G401 (cell line): ENCODE data around the gene PLAGL2. TPM values are rescaled to one million over a fixed set of nuclear protein-coding genes. Genes with fewer than 3 reads are reported as not detected.
"Not testable (repeated sequence)": the region's sequence is repeated elsewhere in the genome, so short reads cannot be mapped to it uniquely, and the experiment has no call there.

Experiments
- DNase-seq: peaks from one replicate; pipeline ENCODE4 v3.0.0-alpha.2; 2015; ENCODE audit warnings: low spot score
- in situ Hi-C: cut with HindIII; loops from 2 replicates; pipeline ENCODE4 v1.10.0; 2016; ENCODE audit warnings: low sequenced_read_pairs, mixed read lengths
- total RNA-seq: library from RNA; depleted of rRNA; stranded (reverse); fragments of >200 nt; shearing (Covaris generic); gene quantifications from 2 replicates; pipeline ENCODE4 v1.2.3, GENCODE V29; 2014; rRNA removed

The PLAGL2 gene, protein sequence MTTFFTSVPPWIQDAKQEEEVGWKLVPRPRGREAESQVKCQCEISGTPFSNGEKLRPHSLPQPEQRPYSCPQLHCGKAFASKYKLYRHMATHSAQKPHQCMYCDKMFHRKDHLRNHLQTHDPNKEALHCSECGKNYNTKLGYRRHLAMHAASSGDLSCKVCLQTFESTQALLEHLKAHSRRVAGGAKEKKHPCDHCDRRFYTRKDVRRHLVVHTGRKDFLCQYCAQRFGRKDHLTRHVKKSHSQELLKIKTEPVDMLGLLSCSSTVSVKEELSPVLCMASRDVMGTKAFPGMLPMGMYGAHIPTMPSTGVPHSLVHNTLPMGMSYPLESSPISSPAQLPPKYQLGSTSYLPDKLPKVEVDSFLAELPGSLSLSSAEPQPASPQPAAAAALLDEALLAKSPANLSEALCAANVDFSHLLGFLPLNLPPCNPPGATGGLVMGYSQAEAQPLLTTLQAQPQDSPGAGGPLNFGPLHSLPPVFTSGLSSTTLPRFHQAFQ
- 1.3 and 3.6 TPM in 2 replicates for total RNA-seq

- in situ Hi-C loops: no loop called here
- DNase-seq: peak; percentile 85
Measured at GRCh38 chr20:32207626-32208498, at the start of gene PLAGL2, which contains the start of gene POFUT1. Gene PLAGL2 (minus strand): TSS chr20:32207743. CDS start chr20:32202178, 5,565 bp downstream. Gene POFUT1 (plus strand): TSS chr20:32207880. CDS start chr20:32207942, 62 bp downstream.

DNA sequence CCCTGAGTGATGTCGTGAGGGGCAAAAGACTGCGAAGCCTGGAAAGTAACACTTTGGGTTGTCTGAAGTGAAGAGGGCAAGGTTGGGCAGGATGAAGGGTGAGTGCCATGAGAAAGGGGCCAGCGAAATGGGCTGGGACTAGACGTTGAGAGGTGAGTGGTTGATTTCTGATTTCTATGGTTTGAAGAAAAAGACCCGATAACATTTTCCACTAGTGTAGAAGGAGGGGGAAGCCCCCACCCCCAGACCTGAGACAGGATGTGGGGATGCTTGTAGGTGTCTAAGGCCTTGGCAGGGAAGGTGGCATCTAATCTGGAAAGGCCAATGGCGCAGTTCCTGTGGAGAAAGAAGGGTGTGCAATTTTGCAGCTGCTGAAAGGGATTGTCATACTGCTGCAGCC lies 44.6 kb upstream of the PLAGL2 start:
- DNase-seq: no peak
- in situ Hi-C loops: no loop called here

DNA sequence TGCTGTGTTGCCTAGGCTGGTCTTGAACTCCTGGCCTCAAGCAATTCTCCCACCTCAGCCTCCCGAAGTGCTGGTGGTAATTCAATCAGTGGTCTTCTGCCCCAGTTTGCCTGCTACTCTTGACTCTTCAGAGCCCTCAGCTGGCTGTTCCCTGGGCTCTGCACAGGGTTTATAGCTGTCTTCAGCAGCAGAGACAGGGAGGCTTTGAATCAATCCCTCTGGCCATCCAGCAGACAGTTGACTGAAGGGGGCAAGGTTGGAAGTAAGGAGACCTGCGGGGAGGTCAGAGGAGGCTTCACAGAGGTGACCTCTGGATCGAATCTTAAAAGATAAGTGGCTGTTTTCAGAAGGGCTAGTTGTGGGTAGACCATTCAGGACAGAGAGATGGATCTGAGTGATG lies 43.9 kb upstream of the PLAGL2 start:
- in situ Hi-C loops: no loop called here
- DNase-seq: no peak

- in situ Hi-C loops: no loop called here
Measured at GRCh38 chr20:32249030-32249738, 41.6 kb upstream of the PLAGL2 start.

GRCh38 chr20:32248043-32248442 lies 40.5 kb upstream of the PLAGL2 start:
- in situ Hi-C loops: no loop called here
- no peak for DNase-seq

More at GRCh38 chr20:32249030-32249738, 41.6 kb upstream of the PLAGL2 start:
- no peak for DNase-seq

DNA sequence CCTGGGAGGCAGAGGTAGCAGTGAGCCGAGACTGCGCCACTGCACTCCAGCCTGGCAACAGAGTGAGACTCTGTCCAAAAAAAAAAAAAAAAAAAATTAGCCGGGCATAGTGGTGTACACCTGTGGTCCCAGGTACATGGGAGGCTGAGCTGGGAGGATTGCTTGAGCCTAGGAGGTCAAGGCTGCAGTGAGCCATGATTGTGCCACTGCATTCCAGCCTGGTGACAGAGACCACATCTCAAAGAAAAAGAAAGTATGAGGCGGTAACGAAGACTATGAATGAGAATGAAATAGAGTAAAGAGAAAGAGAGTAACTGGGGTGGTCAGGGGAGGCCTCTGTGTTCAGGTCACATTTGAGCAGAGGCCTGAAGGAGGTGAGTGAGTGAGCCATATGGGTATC lies 38.7 kb upstream of the PLAGL2 start:
- DNase-seq, in situ Hi-C loops: not testable (repeated sequence)

DNA sequence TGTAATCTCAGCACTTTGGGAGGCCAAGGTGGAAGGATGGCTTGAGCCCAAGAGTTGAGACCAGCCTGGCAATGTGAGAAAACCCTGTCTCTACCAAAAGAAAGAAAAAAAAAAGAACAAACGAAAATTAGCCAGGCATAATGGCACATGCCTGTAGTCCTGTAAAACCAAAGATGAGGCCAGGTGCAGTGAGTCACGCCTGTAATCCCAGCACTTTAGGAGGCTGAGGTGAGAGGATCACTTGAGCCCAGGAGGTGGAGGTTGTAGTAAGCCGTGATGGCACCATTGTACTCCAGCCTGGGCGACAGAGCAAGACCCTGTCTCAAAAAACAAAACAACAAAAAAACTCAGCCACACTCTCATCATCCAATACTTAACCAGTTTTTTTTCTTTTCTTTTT lies 37.4 kb upstream of the PLAGL2 start:
- in situ Hi-C loops: no loop called here

DNA sequence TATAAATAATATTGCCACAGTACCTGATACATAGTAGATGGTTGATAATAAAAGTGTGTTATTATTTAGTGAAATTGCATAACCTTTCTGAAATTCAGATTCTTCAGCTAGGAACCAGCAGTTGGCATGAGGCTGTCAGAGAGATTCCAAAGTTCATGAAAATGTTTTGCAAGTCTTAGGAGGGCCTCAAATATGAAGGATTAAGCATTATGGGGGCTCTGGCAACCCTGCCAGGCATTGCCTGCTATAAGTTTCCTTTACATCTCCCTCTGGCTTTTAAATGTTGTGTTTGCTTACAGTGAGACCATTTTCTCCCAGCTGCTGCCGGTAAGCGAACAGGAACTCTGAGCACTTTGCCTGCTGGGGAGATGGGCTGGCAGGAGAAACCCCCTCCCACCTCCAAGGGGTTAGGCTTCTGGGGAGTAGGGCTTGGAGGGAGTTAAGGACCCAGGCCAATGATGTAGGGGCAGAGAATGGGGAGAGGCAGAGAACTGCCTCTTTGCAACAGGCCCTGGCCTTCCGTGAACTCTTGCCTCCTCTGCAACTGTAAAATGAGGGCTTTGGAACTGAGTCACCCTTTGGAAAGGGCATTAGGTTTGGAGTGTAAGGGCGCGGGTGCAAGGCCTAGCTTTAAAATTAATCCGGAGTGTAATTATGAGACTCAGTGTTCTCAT lies 36.7 kb upstream of the PLAGL2 start:
- in situ Hi-C loops: no loop called here
- DNase-seq: no peak

More for the DNA sequence above, 37.4 kb upstream of the PLAGL2 start:
- DNase-seq: no peak

GRCh38 chr20:32241807-32242206 lies 34.3 kb upstream of the PLAGL2 start:
- in situ Hi-C loops: no loop called here
- DNase-seq: no peak

GRCh38 chr20:32240205-32240604 lies 32.7 kb upstream of the PLAGL2 start:
- DNase-seq: no peak
- in situ Hi-C loops: no loop called here

DNA sequence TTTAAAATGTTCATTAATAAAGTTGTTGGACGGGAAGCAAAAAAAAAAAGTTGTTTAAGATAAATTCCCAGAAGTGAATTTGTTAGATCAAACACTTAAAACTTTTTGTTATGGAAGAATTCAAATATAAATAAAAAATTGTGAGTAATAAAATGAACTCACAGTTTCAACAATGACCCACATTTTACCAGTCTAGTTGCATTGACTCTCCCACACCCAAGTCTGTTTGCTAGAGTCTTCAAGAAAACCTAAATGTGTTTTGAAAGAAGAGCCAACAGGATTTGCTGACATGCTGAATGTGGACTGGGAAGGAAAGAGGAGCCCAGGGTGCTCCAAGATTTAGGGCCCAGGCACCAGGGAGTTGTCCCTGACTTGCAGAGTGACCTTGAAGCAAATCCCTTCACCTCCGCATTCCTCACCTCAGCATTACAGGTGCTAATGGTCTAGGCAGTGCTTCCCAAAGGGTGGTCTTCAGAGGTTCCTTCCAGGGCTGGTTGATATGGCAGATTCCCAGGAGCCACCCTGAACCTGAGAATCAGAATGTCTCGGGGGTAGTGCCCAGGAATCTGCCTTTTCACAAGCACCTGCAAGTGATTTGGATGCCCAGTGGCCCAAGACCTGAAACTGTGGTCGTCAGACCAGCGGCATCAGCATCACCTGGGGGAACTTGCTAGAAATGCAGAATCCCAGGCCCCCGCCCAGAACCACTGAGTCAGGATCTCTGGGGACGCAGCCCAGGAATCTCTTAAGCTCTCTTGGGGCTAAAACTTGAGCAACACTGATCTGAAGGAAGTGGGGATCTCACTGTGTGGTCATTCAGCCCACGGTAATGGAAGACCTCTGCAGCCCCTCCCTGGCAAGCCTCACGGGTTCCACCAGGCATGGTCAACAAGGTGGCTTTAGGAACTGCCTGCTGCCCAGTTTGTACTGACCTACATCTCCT lies 31.2 kb upstream of the PLAGL2 start:
- in situ Hi-C loops: no loop called here
- no peak for DNase-seq

DNA sequence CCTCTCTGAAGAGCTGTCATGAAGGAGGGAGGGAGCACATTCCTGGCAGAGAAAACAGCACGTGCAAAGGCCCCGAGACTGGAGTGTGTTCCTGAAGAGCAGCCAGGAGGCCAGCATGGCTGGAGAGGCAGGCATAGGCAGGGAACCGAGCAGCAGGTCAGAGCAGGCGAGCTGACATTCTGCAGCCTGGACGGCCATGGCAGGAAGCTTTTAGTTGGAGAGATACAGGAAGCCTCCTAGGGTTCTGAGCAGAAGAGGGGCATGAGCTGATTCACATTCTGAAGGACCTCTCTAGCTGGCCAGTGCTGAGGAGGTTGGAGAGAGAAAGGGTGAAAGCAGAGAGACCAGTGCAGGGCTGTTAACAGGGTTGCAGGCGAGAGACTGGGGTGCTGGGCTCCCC lies 29.9 kb upstream of the PLAGL2 start:
- in situ Hi-C loops: no loop called here
- no peak for DNase-seq

DNA sequence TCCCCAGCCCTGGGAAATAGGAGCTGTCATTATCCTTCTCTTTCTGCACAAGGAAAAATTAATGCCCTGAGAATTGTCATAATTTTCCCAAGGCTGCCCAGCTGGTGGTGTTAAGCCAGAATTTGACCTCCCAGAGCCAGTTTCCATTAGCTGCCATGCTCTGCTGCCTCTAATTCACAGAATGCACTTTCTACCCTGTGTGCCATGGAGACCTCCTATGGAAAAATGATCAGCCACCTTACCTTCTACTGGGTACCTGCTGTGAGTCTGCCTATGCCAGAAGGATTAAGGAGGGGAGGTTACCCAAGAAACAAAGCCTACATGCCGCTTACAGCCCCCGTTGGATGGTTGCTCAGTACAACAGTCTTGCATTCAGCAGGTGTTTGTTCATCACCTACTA lies 29.3 kb upstream of the PLAGL2 start:
- no peak for DNase-seq
- in situ Hi-C loops: no loop called here

- DNase-seq: no peak
- in situ Hi-C loops: no loop called here
Measured at GRCh38 chr20:32236048-32236533, 28.5 kb upstream of the PLAGL2 start.

DNA sequence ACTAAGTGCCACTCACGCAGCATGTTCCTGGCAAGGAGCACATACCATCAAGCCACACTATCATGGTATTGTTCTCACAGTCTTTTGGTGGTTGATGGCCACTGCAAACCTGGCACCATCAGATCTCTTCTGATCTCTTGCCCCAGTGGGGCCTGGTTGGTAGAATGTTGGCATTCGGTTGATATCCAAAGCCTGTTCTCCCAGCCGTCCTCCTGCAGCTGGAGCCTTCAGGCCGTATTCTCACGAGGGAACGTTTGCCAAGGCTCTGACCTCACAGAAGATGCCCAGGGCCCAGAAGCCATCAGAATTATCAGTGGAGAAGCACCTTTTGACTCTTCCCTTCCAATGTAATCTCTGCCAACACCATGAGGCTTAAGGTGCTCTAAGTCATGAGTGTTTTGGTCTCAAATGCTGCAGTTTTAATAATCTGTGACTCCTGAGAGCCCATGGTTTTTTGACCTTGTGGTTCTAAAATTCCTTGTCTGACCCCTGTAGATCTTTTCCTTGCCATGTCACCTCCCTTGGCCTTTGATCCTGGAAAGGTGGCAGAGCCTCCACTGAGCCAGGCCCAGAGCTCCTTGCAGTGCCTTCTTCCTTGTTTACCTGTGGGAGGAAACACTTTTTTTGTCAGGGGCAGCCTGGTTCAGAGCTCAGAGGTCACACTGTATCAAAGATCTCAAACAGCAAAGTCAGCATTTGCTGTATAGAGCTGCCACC lies 27.9 kb upstream of the PLAGL2 start:
- in situ Hi-C loops: no loop called here
- no peak for DNase-seq

DNA sequence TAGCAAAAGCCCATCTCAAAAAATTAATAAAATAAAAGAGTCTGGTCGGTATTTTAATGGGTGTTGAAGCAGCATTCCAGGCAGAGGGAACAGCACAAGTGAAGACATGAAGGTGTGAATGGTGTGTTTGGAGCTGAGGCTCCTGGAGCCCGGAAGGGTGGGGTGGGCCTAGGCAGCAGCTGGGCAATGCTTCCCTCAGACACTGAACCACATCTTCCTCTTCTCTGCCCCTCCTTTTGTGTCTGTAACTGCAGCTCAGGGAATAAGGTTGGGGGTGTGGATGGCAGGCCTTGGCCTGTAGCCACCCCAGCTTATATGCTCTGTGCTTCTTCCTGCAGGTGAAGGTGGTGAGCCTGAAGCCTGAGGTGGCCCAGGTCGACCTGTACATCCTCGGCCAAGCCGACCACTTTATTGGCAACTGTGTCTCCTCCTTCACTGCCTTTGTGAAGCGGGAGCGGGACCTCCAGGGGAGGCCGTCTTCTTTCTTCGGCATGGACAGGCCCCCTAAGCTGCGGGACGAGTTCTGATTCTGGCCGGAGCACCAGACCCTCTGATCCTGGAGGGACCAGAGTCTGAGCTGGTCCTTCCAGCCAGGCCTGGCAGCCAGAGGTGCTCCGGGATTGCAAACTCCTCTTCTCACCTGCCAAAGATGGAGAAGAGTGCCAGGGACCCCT lies 26.7 kb upstream of the PLAGL2 start:
- no peak for DNase-seq
- in situ Hi-C loops: no loop called here
